ENCODE measurements around the gene FUCA2.

FUCA2 gene

DNA sequence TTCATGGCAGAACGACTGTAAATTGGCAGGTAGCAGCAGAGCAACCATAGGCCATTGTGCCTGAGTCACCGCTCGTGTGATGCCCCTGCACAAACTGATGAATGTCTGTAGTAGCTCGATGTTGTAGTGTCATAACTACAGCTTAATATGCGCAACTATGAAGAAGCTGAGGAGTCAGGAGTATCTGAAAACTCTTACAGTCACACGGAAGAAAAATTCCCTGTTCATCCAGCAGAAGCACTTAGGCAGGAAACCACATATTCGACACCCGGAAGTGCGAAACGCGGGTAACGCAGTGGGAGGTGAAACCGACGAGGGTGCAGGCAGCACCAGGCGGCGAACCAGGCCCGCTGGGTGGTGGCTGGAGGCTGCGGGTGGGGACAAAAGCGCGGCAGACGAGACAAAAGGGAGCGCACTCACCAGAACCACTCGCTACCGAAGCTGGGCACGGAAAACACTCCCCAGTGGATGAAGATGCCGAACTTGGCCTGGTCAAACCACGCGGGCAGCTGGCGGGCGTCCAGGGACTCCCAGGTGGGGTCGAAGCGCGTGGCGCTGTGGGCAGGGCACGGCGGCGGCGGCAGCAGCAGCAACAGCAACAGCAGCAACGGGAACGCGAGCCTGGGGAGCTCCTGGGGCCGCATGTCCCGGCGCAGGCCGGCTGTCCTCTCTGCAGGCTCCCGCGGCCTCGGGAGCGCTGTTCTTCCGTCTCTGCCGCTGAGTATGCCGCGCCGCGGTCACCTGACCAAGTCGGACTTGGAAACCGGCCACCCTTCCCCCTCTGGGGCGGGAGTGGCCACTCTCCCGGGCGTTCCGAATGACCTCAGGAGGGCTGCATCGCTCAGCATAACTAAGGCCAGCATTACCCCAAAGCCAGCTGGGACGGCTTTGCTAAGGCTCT is at the start of gene FUCA2:
FUCA2 (minus strand) TSS at position 730 of the 901 bp plus-strand sequence; CDS start at position 644, 86 bp downstream.
- peak; percentile 90 for DNase-seq

DNA sequence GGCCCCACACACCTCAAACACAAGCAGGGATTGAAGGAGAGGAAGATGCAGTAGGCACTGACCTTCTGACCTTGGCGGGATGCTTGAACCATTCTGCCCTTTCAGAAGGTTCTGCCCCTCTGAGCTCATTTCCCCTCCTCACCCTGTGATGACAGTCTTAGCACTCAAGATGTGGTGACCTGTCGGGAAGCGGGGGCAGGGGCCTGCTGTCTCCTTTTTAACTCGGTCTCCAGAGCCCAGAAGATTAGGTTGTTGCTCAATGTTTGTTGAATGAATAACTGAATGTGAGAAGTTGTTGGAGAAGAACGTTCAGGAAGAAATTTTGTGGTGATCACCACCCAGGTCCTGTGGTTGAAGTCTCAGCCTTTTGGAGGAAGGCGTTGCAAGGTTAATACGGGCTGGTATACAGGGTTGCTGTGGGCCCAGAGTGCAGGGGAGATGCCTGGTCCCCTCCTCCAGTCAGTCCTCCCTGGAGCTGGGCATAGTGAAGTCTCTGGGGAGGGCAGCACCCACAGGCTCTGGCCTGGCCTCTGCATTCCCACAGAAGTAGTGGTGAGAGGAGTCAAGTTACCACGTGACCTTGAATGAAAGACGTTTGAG is 49.7 kb upstream of the FUCA2 start:
- no peak for DNase-seq

GRCh38 chr6:143559051-143559660 is 47.6 kb upstream of the FUCA2 start:
- no peak for DNase-seq

DNA sequence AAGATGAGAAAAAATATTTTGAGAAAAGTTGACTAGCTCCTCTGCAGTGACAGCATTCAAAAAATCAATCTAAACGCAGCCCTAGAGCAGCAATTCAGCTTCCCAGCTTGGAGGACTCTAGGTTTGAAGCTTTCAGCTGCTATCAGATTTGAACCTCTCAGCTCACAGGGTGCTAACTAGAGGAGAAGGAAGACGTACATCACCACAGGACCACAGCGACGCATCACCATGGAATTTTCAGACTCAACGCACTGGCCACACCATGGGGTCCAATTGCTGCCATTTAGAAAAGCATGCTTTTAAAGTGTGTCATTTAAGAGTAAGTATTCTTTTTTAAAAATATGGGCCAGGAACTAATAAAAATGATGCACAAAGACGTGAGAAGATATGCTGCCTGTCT is 45.0 kb upstream of the FUCA2 start:
- DNase-seq = no peak

- no peak for DNase-seq
Observed at GRCh38 chr6:143555582-143555981, 44.1 kb upstream of the FUCA2 start.

DNA sequence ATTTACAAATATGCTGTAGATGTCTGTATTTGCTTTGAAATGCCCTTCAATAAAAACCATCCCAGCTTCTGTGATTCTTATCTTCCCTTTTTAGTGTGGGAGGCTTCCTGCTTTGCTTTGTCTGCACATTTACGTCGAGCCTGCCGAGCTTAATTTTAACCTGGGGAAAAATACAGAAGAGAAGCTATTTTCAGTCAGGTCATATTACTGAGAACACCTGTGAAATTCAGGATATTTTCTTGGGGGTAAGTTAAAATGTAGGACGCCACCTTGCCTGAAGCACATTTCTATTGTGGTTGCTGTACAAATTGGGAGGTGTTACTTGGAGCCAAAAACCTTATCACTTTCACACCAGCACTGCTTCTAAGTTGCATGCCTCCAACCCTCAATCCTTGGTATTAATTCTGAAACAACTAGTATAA is 43.6 kb upstream of the FUCA2 start:
- DNase-seq = peak; percentile 84

DNA sequence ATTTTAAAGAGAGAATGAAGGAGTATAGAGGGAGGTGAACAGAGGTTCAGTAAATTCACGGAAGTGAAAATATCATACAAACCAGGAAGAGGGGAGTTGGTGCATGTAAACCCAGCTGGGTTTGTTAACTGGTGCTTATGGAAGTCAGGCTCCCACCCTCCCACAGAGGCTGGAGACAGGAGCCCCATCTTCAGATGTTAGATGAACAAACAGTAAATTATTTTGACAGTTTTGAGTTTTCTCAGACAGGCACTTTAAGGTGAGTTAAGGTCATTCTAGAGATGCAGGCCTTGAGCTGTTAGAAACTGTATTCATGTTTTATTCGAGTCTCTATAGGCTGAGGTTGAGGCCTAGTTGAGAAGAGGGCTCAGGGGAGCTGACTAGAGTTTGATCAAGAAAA is 41.8 kb upstream of the FUCA2 start:
- no peak for DNase-seq

DNA sequence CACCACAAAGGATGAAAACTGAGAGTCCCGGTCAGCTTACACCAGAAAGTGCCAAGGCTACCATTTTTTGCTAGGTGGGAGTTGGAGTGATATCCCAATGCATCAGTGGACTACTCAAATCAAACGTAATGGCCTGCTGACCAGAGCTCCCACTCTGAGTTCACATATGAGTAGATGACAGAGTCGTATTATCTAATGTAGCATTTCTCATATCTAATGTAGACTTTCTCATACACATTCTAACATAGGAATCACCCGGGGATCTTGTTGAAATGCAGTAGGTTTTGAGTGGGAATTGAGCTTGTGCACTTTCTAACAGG is 38.4 kb upstream of the FUCA2 start:
- DNase-seq = no peak

DNA sequence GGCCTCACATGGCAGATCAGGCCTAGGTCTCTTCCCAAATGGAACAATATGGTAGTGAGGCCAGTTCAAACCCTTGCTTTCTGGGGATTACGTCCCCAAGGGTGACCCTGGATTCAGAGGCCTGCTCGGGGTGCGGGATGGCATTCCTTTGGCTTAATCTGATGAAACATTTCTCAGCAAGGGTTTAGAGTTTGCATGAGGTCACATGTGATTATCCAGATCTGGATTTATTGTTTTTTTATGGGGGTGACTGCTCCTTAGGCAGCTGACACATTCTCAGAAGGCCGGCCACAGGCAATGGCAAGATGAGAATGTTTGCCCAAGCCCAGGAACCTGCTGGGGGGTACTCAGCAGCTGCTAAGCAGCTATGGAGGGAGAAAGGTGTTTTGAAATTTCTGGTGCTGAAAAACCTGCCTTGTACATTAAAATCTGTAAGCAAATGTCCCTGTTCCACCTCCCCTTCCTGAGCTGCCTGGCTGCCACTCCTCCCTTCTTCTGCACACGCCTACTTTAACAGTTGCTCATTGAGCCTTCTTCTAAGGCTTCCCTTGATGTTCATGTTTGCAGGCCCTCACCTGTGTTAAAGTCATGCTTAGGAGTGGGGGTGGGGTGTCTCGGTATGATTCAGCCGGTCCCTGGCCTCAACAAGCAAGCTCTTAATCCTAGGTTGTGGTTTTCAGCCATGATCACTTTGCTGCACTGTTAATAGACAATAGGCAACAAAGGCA is 37.9 kb upstream of the FUCA2 start:
- no peak for DNase-seq

GRCh38 chr6:143546599-143546998 is 35.1 kb upstream of the FUCA2 start:
- no peak for DNase-seq

DNA sequence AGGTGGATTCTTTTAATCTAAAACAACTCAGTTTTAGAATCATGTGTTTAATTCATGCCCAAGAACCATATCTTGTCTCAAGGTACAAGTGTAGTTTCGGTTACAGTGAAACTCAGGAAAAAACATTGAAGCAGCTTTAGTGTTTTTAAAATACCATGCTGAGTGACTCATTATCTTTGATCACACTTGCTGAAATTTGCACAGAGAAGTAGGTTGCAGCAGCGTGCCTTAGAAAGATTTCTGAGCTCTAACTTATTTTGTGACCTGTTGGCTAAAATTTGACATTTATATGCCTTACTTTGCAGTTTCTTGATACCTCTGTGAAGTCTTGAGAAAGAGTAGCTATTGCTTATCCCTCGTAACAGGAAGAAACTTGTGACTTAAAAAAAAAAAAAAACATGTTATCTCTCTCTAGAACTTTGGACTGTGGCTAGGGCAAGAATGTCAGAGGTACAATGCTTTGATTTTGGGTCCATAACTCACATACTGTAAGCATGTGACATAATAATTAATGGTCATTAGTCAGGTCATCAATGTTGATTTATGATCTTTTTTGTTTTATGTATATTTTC is 34.5 kb upstream of the FUCA2 start:
- DNase-seq = peak; percentile 80

DNA sequence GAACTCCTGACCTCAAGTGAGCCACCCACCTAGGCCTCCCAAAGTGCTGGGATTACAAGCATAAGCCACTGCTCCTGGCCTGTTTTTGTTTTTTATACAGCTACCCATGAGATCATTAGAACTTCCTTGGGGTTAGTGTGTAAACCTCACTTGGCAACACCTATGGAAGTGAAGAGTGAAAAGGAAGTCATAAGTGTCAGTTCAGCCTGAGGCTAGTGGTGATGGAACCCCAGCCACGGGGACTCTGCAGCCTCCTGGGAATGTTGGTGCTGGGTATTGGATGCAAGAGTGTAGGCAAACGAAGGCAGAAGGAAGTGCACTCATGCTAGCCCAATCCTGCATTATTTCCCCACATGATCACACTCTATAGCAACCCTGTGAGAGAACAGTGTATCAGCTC is 33.6 kb upstream of the FUCA2 start:
- no peak for DNase-seq

GRCh38 chr6:143544011-143544696 is 32.6 kb upstream of the FUCA2 start:
- no peak for DNase-seq

DNA sequence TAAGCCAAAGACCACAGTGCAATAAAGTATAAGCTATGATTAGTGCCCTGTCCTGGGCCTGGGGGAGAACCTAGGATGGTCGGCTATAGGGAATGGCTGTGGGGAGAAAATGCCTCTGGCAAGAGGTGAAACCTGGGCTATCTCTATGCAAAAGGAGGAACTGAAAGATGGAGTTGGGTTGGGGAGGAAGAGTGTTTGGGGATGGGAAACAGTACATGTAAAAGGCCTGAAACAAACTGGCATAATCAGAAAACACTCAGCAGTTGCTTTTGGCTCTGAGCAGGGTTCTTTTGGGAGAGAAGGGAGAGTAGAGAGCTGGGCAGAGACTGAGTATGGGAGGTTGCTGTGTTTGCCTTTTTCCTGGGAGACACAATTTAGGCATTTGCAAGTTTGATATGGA is 31.9 kb upstream of the FUCA2 start:
- DNase-seq = no peak

- DNase-seq = no peak
Observed at GRCh38 chr6:143542888-143543287, 31.4 kb upstream of the FUCA2 start.

- DNase-seq = no peak
Observed at GRCh38 chr6:143540192-143540591, 28.7 kb upstream of the FUCA2 start.

- no peak for DNase-seq
Observed at GRCh38 chr6:143539734-143540133, 28.2 kb upstream of the FUCA2 start.

DNA sequence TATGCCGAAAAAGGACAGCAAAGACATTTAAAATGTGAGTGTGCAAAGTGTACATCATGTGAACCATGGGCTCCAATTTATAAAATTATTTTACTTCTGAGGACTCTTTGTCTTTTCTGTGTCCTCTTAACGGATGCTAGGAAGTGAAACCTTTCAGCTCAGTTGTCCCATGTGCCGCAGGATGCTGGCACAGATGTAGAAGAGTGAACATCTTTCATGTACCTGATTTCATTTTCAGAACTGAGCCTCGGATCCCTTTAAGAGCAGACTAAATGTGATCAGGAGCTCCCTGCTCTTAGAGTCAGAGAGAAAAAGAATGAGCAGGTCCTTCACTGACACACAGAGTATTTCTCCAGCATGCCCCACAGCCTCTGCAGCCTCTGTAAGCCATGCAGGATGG is 27.6 kb upstream of the FUCA2 start:
- no peak for DNase-seq

DNA sequence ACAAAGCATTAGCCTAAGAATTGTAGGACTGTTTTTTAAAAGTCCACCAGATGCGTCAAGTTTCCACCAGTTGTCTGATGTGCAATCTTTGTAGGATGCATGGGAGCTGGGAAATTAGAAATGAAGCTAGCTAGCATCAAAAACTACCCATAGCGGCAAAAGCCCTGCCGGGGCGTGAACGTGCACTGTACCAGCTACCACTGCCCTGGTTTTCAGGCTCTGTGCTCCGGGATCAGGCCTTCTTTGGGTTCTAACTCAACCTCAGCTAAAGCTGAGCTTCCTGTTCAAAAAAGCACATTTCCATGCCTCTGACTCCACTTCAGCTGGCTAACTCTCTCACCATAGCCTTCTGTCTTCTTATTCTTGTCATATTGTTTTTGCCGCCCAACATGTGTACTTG is 26.9 kb upstream of the FUCA2 start:
- DNase-seq = no peak

DNA sequence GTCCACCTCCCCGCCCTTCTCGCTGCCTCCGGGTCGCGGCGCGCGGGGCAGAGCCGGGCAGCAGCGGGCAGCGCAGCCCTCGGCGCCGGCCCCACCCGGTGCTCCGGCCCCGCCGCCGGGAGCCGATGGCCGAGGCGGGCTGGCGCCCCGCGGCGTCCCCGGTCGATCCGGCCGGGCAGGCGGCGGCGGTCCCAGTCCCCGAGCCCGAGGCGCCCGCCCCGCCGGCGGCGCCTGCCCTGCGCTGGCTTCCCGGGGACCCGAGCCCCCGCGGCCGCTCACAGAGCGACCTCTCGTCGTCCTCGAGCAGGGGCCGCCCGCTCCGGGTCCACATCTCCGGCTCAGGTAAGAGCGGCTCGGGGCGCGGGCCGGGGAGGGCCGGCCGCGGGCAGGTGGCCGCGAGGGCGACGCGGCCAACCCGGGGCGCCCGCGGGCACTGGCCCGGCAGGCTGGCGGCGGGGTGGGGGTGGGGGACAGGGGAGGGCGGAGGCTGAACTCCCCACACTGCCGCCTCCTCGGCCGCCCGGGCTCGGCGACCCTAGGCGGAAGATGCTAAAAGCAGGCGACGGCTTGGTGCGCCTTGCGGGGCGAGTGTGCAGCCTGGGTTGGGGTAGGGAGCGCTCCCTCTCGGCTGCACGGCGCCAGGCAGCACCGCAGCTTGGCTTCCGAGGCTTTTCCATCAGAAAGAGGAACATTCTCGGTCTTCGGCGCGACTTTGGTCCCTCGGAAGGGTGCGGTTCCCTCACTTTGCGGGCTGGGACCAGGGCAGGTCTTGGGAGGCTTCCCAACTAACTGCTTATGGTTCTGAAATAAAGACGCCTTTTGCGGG is 25.6 kb upstream of the FUCA2 start:
- DNase-seq = peak; percentile 68

GRCh38 chr6:143536461-143536865 is 24.9 kb upstream of the FUCA2 start:
- peak; percentile 48 for DNase-seq

- DNase-seq = no peak
Observed at GRCh38 chr6:143535189-143535614, 23.7 kb upstream of the FUCA2 start.

Measured in hematopoietic multipotent progenitor cell treated with erythropoietin and hydrocortisone succinate and interleukin-3 and kit ligand, for 8 days (in vitro differentiated cells).